Skeletal muscle satellite cell (primary cell): Measurements from ENCODE around the gene AKAP1.

Source experiments
- H3K27me3 ChIP-seq: 2 replicates; pipeline ENCODE4 v1.7.0; 2013; ENCODE audit warnings: low read length; ENCODE audit not compliant: control insufficient read depth, insufficient read depth
- H3K36me3 ChIP-seq: 2 replicates; pipeline ENCODE4 v1.7.0; 2013; ENCODE audit warnings: mild to moderate bottlenecking, control low read depth, low read length; ENCODE audit not compliant: insufficient read depth
- H3K4me1 ChIP-seq: 2 replicates; pipeline ENCODE4 v1.7.0; 2013; ENCODE audit warnings: low read length; ENCODE audit not compliant: control insufficient read depth, insufficient read depth
- H3K4me2 ChIP-seq: 2 replicates; pipeline ENCODE4 v1.7.0; 2013; ENCODE audit warnings: mild to moderate bottlenecking, low read length
- H3K4me3 ChIP-seq: 2 replicates; pipeline ENCODE4 v1.7.0; 2013; ENCODE audit warnings: low read length
- H3K9ac ChIP-seq: 2 replicates; pipeline ENCODE4 v1.7.0; 2013; ENCODE audit warnings: mild to moderate bottlenecking, low read depth, low read length, moderate library complexity
- H3K9me3 ChIP-seq: replicated peaks from 2 replicates; pipeline ENCODE4 v1.7.0; 2013; ENCODE audit warnings: mild to moderate bottlenecking, control low read depth, low read length

AKAP1 gene

GRCh38 chr17:57154921-57155320 is 69.9 kb downstream of the AKAP1 start:
- Histone ChIP-seq H3K9ac (no peak overlapping the region), H3K27me3 (peaks cover 2% of the 10 kb centered on the region), H3K4me1 (peaks cover 15% of the 10 kb centered on the region), H3K4me3 (no peak overlapping the region), H3K36me3 (no peaks in the 10 kb centered on the region), H3K4me2 (no peak overlapping the region), H3K9me3 (peaks cover 15% of the 10 kb centered on the region)

- Histone ChIP-seq H3K4me3 (no peak overlapping the region), H3K4me2 (no peak overlapping the region), H3K27me3 (no peaks in the 10 kb centered on the region), H3K36me3 (no peaks in the 10 kb centered on the region), H3K4me1 (peaks cover 15% of the 10 kb centered on the region), H3K9me3 (peaks cover 5% of the 10 kb centered on the region), H3K9ac (peak overlapping the region; percentile 56)
Observed at GRCh38 chr17:57158325-57158724, 73.3 kb downstream of the AKAP1 start.

DNA sequence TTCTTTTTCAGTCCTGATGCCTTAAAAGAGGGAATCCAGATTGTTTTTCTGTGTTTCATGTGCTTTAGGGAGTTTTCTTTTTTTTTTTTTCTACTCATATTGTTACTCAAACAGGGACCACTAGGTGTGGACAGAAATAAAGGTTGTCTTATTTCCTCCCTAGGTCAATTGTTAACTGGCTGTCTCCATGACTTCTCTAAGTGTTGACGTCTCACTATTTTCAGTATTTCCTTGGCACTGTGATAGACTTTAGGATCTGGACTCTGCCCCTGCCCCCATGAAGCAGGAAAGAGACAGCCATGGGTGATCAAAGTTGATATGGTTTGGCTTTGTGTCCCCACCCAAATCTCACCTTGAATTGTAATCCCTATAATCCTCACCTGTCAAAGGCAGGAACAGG is 73.7 kb downstream of the AKAP1 start:
- Histone ChIP-seq H3K4me3 (no peak overlapping the region), H3K9ac (peak overlapping the region; percentile 56), H3K4me1 (peaks cover 15% of the 10 kb centered on the region), H3K36me3 (no peaks in the 10 kb centered on the region), H3K4me2 (no peak overlapping the region), H3K9me3 (peaks cover 4% of the 10 kb centered on the region), H3K27me3 (no peaks in the 10 kb centered on the region)

DNA sequence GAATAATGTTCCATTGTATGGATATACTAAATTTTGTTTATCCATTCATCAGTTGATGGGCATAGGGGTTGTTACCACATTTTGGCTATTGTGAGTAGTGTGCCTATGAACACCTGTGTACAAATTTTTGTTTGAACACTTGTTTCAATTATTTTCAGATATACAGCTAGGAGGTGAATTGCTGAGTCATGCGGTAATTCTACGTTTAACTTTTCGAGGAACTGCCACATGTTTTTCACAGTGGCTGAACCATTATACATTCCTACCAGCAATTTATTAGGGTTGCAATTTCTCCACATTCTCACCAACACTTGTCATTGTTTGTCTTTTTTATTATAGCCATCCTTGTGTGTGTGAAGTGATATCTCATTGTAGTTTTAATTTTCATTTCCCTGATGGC is 75.6 kb downstream of the AKAP1 start:
- Histone ChIP-seq H3K4me2 (no peak overlapping the region), H3K4me1 (peaks cover 15% of the 10 kb centered on the region), H3K27me3 (no peaks in the 10 kb centered on the region), H3K4me3 (no peak overlapping the region), H3K9ac (no peak overlapping the region), H3K9me3 (peaks cover 4% of the 10 kb centered on the region), H3K36me3 (no peaks in the 10 kb centered on the region)

DNA sequence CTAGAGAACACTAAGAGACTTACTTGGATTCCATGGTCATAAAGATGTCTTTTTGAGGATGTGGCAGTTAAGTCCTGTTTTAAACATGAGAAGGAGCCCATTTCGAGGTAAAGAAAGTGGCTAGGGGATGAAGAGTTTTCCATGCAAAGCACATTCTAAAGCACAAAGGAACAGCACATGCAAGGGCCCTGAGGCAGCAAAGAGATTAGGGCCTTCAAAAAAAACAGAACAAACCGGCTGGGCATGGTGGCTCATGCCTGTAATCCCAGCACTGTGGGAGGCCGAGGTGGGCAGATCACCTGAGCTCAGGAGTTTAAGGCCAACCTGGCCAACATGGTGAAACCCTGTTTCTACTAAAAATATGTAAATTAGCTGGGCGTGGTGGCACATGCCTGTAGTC is 79.8 kb downstream of the AKAP1 start:
- Histone ChIP-seq H3K4me2 (no peak overlapping the region), H3K4me1 (no peaks in the 10 kb centered on the region), H3K9ac (no peak overlapping the region), H3K27me3 (no peaks in the 10 kb centered on the region), H3K4me3 (no peak overlapping the region), H3K9me3 (peaks cover 4% of the 10 kb centered on the region), H3K36me3 (no peaks in the 10 kb centered on the region)

- Histone ChIP-seq H3K36me3 (no peaks in the 10 kb centered on the region), H3K4me3 (no peak overlapping the region), H3K27me3 (no peaks in the 10 kb centered on the region), H3K9me3 (peaks cover 4% of the 10 kb centered on the region), H3K4me1 (no peaks in the 10 kb centered on the region), H3K9ac (no peak overlapping the region), H3K4me2 (no peak overlapping the region)
Observed at GRCh38 chr17:57165754-57166153, 80.7 kb downstream of the AKAP1 start.

GRCh38 chr17:57166803-57167202 is 81.8 kb downstream of the AKAP1 start:
- no peak overlapping the region for H3K4me2 ChIP-seq
- no peaks in the 10 kb centered on the region for H3K4me1 ChIP-seq
- H3K9ac ChIP-seq = no peak overlapping the region
- peaks cover 3% of the 10 kb centered on the region for H3K27me3 ChIP-seq
- no peak overlapping the region for H3K4me3 ChIP-seq
- H3K36me3 ChIP-seq = no peaks in the 10 kb centered on the region
- H3K9me3 ChIP-seq = peaks cover 2% of the 10 kb centered on the region

GRCh38 chr17:57168695-57169094 is 83.6 kb downstream of the AKAP1 start:
- Histone ChIP-seq H3K4me3 (no peak overlapping the region), H3K4me2 (no peak overlapping the region), H3K27me3 (peaks cover 3% of the 10 kb centered on the region), H3K4me1 (no peaks in the 10 kb centered on the region), H3K36me3 (no peaks in the 10 kb centered on the region), H3K9ac (no peak overlapping the region), H3K9me3 (no peaks in the 10 kb centered on the region)

GRCh38 chr17:57170866-57171265 is 85.8 kb downstream of the AKAP1 start:
- H3K9me3 ChIP-seq = no peaks in the 10 kb centered on the region
- H3K4me3 ChIP-seq = no peak overlapping the region
- H3K36me3 ChIP-seq = no peaks in the 10 kb centered on the region
- no peaks in the 10 kb centered on the region for H3K4me1 ChIP-seq
- no peak overlapping the region for H3K4me2 ChIP-seq
- H3K27me3 ChIP-seq = peaks cover 10% of the 10 kb centered on the region
- no peak overlapping the region for H3K9ac ChIP-seq
